ENCODE measurements around the gene ANKUB1. TPM values are rescaled to one million over a fixed set of nuclear protein-coding genes. Genes with fewer than 3 reads are reported as not detected.
A peak's percentile ranks its signal among the peaks of the same experiment; 100 is the strongest.

Gene ANKUB1
- total RNA-seq, 1 donor = not detected

DNA sequence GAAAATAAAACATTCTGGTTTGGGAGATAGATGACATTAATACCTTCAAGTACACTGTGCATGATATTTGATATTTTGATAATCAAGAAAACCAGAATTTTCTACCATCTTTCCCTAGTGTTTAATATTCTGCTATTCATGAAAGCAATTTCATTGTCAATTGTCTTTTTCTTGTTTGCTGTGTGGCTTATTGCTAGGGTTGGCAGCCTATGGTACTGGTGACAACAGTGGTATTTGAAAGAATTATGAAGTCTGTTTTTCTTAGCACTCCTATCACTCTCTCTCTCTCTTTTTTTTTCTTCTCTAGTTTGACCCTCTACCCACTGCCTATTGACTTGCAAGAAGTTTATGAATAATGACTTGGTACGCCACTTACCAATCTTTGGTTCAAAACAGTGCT, 36.0 kb upstream of the ANKUB1 start:
- no peak overlapping the region for H3K4me3 ChIP-seq (ENCODE audit: low read depth, low read length)
- TF ChIP-seq CTCF (IDR thresholded peaks at IDR 0.05; ENCODE audit: insufficient read depth, low read length) = no peak
- DNase-seq (ENCODE audit: low read depth) = no peak

GRCh38 chr3:149826636-149827035, 34.3 kb upstream of the ANKUB1 start:
- TF ChIP-seq CTCF (IDR thresholded peaks at IDR 0.05; ENCODE audit: insufficient read depth, low read length) = no peak
- no peak overlapping the region for H3K4me3 ChIP-seq (ENCODE audit: low read depth, low read length)
- no peak for DNase-seq (ENCODE audit: low read depth)

DNA sequence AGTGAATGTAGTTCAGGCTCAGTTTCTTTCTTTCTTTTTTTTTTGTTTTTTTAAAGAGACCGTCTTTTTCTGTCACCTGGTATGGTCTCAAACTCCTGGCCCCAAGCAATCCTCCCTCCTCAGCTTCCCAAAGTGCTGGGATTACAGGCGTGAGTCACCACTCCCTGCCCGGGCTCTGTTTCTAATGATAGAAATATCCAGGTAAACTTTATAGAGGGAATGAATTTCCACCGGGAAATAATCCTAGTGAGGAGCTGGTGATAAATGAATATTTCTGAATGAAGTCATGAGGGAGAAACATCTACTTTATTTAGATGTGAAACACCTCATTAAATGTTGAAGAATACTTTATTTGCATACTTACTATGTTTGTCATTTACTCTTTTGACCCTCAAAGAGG, 27.8 kb upstream of the ANKUB1 start:
- H3K4me3 ChIP-seq (ENCODE audit: low read depth, low read length) = no peak overlapping the region
- TF ChIP-seq CTCF (IDR thresholded peaks at IDR 0.05; ENCODE audit: insufficient read depth, low read length) = no peak
- DNase-seq (ENCODE audit: low read depth) = no peak

- no peak for DNase-seq (ENCODE audit: low read depth)
- H3K4me3 ChIP-seq (ENCODE audit: low read depth, low read length) = no peak overlapping the region
- no peak for TF ChIP-seq CTCF (IDR thresholded peaks at IDR 0.05; ENCODE audit: insufficient read depth, low read length)
Measured at GRCh38 chr3:149819432-149819831, 27.1 kb upstream of the ANKUB1 start.

GRCh38 chr3:149816986-149817385, 24.6 kb upstream of the ANKUB1 start:
- TF ChIP-seq CTCF (IDR thresholded peaks at IDR 0.05; ENCODE audit: insufficient read depth, low read length) = no peak
- H3K4me3 ChIP-seq (ENCODE audit: low read depth, low read length) = no peak overlapping the region
- peak; percentile 55 for DNase-seq (ENCODE audit: low read depth)

DNA sequence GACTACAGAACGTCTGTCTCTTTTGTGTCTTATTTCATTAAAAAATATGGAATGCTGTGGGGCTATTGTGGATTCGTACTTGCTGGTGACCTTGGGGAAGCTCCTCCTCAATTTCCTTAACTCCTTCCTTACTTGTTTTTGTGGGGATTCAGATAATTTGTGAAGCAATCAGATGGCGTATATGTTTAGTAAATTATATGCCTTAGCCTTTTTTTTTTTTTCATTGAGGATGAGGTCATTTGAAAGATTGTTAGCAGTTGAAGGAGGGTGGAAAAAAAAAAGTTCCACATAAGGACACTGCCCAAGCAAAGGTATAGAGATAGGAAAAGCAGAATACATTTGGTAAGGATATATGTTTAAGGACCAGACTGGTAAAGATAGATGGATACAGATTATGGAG, 24.0 kb upstream of the ANKUB1 start:
- no peak for DNase-seq (ENCODE audit: low read depth)
- H3K4me3 ChIP-seq (ENCODE audit: low read depth, low read length) = no peak overlapping the region
- no peak for TF ChIP-seq CTCF (IDR thresholded peaks at IDR 0.05; ENCODE audit: insufficient read depth, low read length)

DNA sequence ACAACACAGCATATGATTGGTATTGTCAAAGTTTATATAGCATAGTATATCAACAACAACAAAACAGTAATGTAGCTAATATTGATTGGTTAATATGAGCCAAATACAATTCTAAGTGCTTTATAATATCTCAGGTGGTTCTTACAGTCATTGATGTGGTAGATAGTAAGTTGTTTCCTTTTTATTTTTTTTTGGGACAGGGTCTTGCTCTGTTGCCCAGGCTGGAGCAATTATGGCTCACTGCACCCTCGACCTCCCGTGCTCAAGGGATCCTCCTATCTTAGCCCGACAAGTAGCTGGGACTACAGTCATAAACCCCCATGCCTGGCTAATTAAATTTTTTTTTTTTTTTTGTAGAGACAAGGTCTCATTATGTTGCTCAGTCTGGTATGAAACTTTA, 23.4 kb upstream of the ANKUB1 start:
- TF ChIP-seq CTCF (IDR thresholded peaks at IDR 0.05; ENCODE audit: insufficient read depth, low read length) = no peak
- no peak overlapping the region for H3K4me3 ChIP-seq (ENCODE audit: low read depth, low read length)
- no peak for DNase-seq (ENCODE audit: low read depth)
